ENCODE results near the gene SMAD5. TPM values are rescaled to one million over a fixed set of nuclear protein-coding genes. Genes with fewer than 3 reads are reported as not detected.
A peak's percentile ranks its signal among the peaks of the same experiment; 100 is the strongest.

SMAD5 gene
- 48.5 TPM for total RNA-seq

GRCh38 chr5:136132557-136133221, at the start of gene SMAD5:
SMAD5 (plus strand) TSS chr5:136132845; CDS start chr5:136153761, 20,916 bp downstream.
- Histone ChIP-seq H3K36me3 (ENCODE audit: control insufficient read depth in 3 of 3, insufficient read depth in 3 of 3, low read length in 3 of 3) (no peaks in the 10 kb centered on the region), H3K27me3 (ENCODE audit: control insufficient read depth in 3 of 3, insufficient read depth in 3 of 3, low read length in 3 of 3) (no peaks in the 10 kb centered on the region), H3K9ac (ENCODE audit: low read depth in 1 of 3, low read length in 3 of 3) (peak within 1 kb of the TSS; percentile 94 to 97 (median 97)), H3K4me1 (ENCODE audit: control insufficient read depth in 3 of 3, insufficient read depth in 3 of 3, low read length in 3 of 3) (peaks cover 18 to 27% (median 26%) of the 10 kb centered on the region in 3 donors), H3K4me3 (ENCODE audit: low read length in 3 of 3) (peak within 1 kb of the TSS; percentile 85 to 93 (median 91)), H3K9me3 (ENCODE audit: control insufficient read depth in 3 of 3, low read length in 3 of 3) (no peaks in the 10 kb centered on the region), H3K27ac (ENCODE audit: low read depth, low read length) (peak within 1 kb of the TSS; percentile 94)

DNA sequence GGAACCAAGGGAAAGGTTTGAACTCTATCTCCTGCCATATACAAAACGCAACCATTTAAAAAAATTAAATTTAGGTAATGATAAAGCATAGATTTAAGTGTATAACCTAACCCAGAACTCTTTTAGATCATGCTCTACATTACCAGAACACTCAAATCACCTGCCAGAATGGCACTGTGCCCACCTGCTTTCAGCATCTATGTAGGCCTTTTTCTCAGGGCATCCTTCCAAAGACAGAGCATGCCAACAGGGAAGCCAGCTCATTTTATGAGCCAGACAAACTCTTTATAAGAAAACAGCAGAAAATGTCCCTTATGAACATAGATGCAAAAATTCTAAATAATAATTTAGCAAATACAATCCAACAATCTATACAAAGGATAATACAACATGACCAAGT, 47.9 kb upstream of the SMAD5 start:
- peaks cover 19 to 23% (median 19%) of the 10 kb centered on the region in 3 donors for H3K4me1 ChIP-seq (ENCODE audit: control insufficient read depth in 3 of 3, insufficient read depth in 3 of 3, low read length in 3 of 3)

GRCh38 chr5:136086783-136087566, 45.7 kb upstream of the SMAD5 start:
- no peak overlapping the region for H3K4me3 ChIP-seq (ENCODE audit: low read length in 3 of 3)
- H3K36me3 ChIP-seq (ENCODE audit: control insufficient read depth in 3 of 3, insufficient read depth in 3 of 3, low read length in 3 of 3): no peaks in the 10 kb centered on the region
- no peaks in the 10 kb centered on the region for H3K27me3 ChIP-seq (ENCODE audit: control insufficient read depth in 3 of 3, insufficient read depth in 3 of 3, low read length in 3 of 3)
- no peak overlapping the region for H3K27ac ChIP-seq (ENCODE audit: low read depth, low read length)
- no peaks in the 10 kb centered on the region for H3K9me3 ChIP-seq (ENCODE audit: control insufficient read depth in 3 of 3, low read length in 3 of 3)
- peaks cover 16 to 22% (median 22%) of the 10 kb centered on the region in 3 donors for H3K4me1 ChIP-seq (ENCODE audit: control insufficient read depth in 3 of 3, insufficient read depth in 3 of 3, low read length in 3 of 3)
- H3K9ac ChIP-seq (ENCODE audit: low read depth in 1 of 3, low read length in 3 of 3): no peak overlapping the region

More for the DNA sequence above, 47.9 kb upstream of the SMAD5 start:
- Histone ChIP-seq H3K27ac (ENCODE audit: low read depth, low read length) (no peak overlapping the region), H3K9ac (ENCODE audit: low read depth in 1 of 3, low read length in 3 of 3) (no peak overlapping the region), H3K27me3 (ENCODE audit: control insufficient read depth in 3 of 3, insufficient read depth in 3 of 3, low read length in 3 of 3) (no peaks in the 10 kb centered on the region), H3K36me3 (ENCODE audit: control insufficient read depth in 3 of 3, insufficient read depth in 3 of 3, low read length in 3 of 3) (no peaks in the 10 kb centered on the region), H3K4me3 (ENCODE audit: low read length in 3 of 3) (no peak overlapping the region), H3K9me3 (ENCODE audit: control insufficient read depth in 3 of 3, low read length in 3 of 3) (no peaks in the 10 kb centered on the region)

- Histone ChIP-seq H3K27me3 (ENCODE audit: control insufficient read depth in 3 of 3, insufficient read depth in 3 of 3, low read length in 3 of 3) (no peaks in the 10 kb centered on the region), H3K4me1 (ENCODE audit: control insufficient read depth in 3 of 3, insufficient read depth in 3 of 3, low read length in 3 of 3) (peaks cover 12 to 17% (median 14%) of the 10 kb centered on the region in 3 donors), H3K9me3 (ENCODE audit: control insufficient read depth in 3 of 3, low read length in 3 of 3) (no peaks in the 10 kb centered on the region), H3K27ac (ENCODE audit: low read depth, low read length) (peak overlapping the region; percentile 89), H3K4me3 (ENCODE audit: low read length in 3 of 3) (peak overlapping the region in 2 of 3 donors; percentile 16 to 37), H3K9ac (ENCODE audit: low read depth in 1 of 3, low read length in 3 of 3) (peak overlapping the region; percentile 36 to 65 (median 49)), H3K36me3 (ENCODE audit: control insufficient read depth in 3 of 3, insufficient read depth in 3 of 3, low read length in 3 of 3) (no peaks in the 10 kb centered on the region)
Measured at GRCh38 chr5:136087961-136088871, 44.4 kb upstream of the SMAD5 start.

DNA sequence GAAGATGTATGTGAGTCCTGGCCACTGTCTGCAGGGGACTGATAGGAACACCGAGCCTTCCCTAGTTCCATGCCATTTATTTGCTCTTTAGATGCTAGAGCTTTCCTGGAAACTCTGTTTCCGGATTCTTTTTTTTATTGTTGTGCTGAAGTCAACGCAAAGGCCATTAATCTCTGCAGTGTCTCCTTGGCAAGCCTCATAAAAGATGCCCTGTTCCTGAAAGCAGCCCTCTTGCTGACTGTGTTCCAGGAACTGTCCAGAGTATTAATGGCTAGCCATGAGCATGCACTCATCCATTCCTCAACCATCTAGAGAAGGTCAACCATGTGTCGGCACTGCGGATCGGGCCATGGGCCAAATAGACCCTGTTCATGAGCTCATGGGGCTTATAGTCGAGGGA, 42.9 kb upstream of the SMAD5 start:
- Histone ChIP-seq H3K27me3 (ENCODE audit: control insufficient read depth in 3 of 3, insufficient read depth in 3 of 3, low read length in 3 of 3) (peaks cover 0 to under 1% (median 0%) of the 10 kb centered on the region in 3 donors), H3K4me1 (ENCODE audit: control insufficient read depth in 3 of 3, insufficient read depth in 3 of 3, low read length in 3 of 3) (peaks cover 12 to 17% (median 14%) of the 10 kb centered on the region in 3 donors), H3K4me3 (ENCODE audit: low read length in 3 of 3) (no peak overlapping the region), H3K27ac (ENCODE audit: low read depth, low read length) (no peak overlapping the region), H3K9ac (ENCODE audit: low read depth in 1 of 3, low read length in 3 of 3) (no peak overlapping the region), H3K36me3 (ENCODE audit: control insufficient read depth in 3 of 3, insufficient read depth in 3 of 3, low read length in 3 of 3) (no peaks in the 10 kb centered on the region), H3K9me3 (ENCODE audit: control insufficient read depth in 3 of 3, low read length in 3 of 3) (no peaks in the 10 kb centered on the region)

DNA sequence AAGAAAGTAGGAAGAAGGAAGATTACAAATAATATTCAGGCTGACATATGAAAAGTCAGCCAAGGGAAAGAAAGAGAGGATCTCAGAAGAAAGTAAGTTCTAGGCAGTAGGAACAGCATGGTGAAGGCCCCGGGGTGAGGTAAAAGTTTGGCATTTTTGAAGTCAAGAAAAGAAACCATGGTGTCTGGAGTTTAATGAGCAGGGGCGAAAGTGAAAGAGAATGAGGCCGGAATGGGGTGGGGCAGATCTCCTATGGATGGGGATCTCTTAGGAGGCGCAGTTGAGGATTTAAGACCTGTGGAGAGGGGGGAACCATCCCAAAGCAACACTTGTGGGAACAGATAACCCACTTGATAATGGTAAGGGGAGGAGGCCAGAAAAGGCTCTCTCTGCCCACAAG, 42.3 kb upstream of the SMAD5 start:
- H3K4me3 ChIP-seq (ENCODE audit: low read length in 3 of 3): no peak overlapping the region
- no peak overlapping the region for H3K9ac ChIP-seq (ENCODE audit: low read depth in 1 of 3, low read length in 3 of 3)
- H3K36me3 ChIP-seq (ENCODE audit: control insufficient read depth in 3 of 3, insufficient read depth in 3 of 3, low read length in 3 of 3): no peaks in the 10 kb centered on the region
- H3K27me3 ChIP-seq (ENCODE audit: control insufficient read depth in 3 of 3, insufficient read depth in 3 of 3, low read length in 3 of 3): peaks cover 0 to 6% (median 0%) of the 10 kb centered on the region in 3 donors
- H3K27ac ChIP-seq (ENCODE audit: low read depth, low read length): no peak overlapping the region
- H3K4me1 ChIP-seq (ENCODE audit: control insufficient read depth in 3 of 3, insufficient read depth in 3 of 3, low read length in 3 of 3): peaks cover 12 to 17% (median 14%) of the 10 kb centered on the region in 3 donors
- H3K9me3 ChIP-seq (ENCODE audit: control insufficient read depth in 3 of 3, low read length in 3 of 3): no peaks in the 10 kb centered on the region

- Histone ChIP-seq H3K4me1 (ENCODE audit: control insufficient read depth in 3 of 3, insufficient read depth in 3 of 3, low read length in 3 of 3) (peaks cover 0 to 4% (median 0%) of the 10 kb centered on the region in 3 donors), H3K9ac (ENCODE audit: low read depth in 1 of 3, low read length in 3 of 3) (no peak overlapping the region), H3K4me3 (ENCODE audit: low read length in 3 of 3) (no peak overlapping the region), H3K27ac (ENCODE audit: low read depth, low read length) (no peak overlapping the region), H3K9me3 (ENCODE audit: control insufficient read depth in 3 of 3, low read length in 3 of 3) (no peaks in the 10 kb centered on the region), H3K27me3 (ENCODE audit: control insufficient read depth in 3 of 3, insufficient read depth in 3 of 3, low read length in 3 of 3) (peaks cover 0 to 6% (median 0%) of the 10 kb centered on the region in 3 donors), H3K36me3 (ENCODE audit: control insufficient read depth in 3 of 3, insufficient read depth in 3 of 3, low read length in 3 of 3) (no peaks in the 10 kb centered on the region)
Measured at GRCh38 chr5:136094189-136094912, 38.3 kb upstream of the SMAD5 start.

DNA sequence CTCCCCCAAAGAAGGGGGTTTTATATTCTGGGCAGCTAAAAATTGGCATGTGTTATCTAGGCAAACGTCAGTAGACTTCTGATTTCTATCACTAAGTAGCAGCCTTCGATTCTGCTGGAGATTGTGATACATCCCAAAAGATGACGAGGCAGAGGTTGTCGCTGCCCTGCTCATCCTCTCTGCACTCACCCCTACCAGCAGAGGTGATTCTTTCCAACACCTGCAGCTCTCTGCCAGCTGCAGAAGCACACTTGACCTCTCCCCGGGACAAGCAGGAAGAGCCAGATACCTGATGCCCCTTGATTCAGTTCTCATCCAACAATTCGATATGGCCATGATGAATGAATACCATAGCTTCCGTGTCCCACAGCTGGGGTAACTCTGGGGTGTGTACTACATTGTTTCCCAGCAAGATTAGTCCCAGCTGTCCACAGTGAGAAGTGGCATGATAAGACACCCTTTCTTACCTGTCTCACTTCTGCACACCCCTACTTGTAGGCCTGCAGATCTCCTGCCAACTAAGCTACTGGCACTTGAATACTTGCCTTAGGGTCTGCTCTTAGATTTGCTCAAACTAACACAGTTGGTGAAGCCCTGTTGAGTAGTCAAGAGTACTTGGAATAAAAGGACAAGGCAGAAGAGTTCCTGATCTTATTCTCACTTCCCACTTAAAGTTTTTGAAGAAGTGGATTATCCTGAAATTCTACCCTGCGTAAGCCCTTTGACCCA, 37.6 kb upstream of the SMAD5 start:
- Histone ChIP-seq H3K4me1 (ENCODE audit: control insufficient read depth in 3 of 3, insufficient read depth in 3 of 3, low read length in 3 of 3) (peaks cover 0 to 4% (median 0%) of the 10 kb centered on the region in 3 donors), H3K9me3 (ENCODE audit: control insufficient read depth in 3 of 3, low read length in 3 of 3) (no peaks in the 10 kb centered on the region), H3K27me3 (ENCODE audit: control insufficient read depth in 3 of 3, insufficient read depth in 3 of 3, low read length in 3 of 3) (peaks cover 0 to 6% (median 0%) of the 10 kb centered on the region in 3 donors), H3K27ac (ENCODE audit: low read depth, low read length) (no peak overlapping the region), H3K9ac (ENCODE audit: low read depth in 1 of 3, low read length in 3 of 3) (no peak overlapping the region), H3K36me3 (ENCODE audit: control insufficient read depth in 3 of 3, insufficient read depth in 3 of 3, low read length in 3 of 3) (no peaks in the 10 kb centered on the region), H3K4me3 (ENCODE audit: low read length in 3 of 3) (no peak overlapping the region)

DNA sequence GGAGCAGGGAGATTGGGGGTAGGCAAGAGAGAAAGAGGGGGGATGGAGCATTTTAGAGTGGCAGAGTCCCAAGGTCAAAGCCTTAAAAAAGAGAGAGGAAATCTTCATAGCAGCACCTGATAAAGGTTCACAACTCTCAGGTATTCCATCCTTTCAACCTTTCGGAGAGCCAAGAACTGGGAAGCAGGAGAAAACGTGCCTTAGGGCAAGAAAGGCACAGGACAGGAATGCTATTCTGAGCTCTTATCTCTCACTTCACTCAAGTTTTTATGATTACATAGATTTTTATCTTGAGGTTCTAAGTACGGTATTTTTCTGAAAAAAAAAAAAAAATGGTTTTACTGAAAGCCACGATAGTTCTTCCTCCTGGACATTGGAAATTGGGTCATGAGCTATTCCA, 34.5 kb upstream of the SMAD5 start:
- Histone ChIP-seq H3K36me3 (ENCODE audit: control insufficient read depth in 3 of 3, insufficient read depth in 3 of 3, low read length in 3 of 3) (no peaks in the 10 kb centered on the region), H3K9ac (ENCODE audit: low read depth in 1 of 3, low read length in 3 of 3) (no peak overlapping the region), H3K27ac (ENCODE audit: low read depth, low read length) (no peak overlapping the region), H3K27me3 (ENCODE audit: control insufficient read depth in 3 of 3, insufficient read depth in 3 of 3, low read length in 3 of 3) (peaks cover 0 to 6% (median 0%) of the 10 kb centered on the region in 3 donors), H3K4me3 (ENCODE audit: low read length in 3 of 3) (no peak overlapping the region), H3K9me3 (ENCODE audit: control insufficient read depth in 3 of 3, low read length in 3 of 3) (no peaks in the 10 kb centered on the region), H3K4me1 (ENCODE audit: control insufficient read depth in 3 of 3, insufficient read depth in 3 of 3, low read length in 3 of 3) (no peaks in the 10 kb centered on the region)
